CD14-positive monocyte (primary cell): ENCODE data around the gene CDC73. TPM values are rescaled to one million over a fixed set of nuclear protein-coding genes. Genes with fewer than 3 reads are reported as not detected.

ENCODE experiments used
- DNase-seq, 3 donors: peaks; one replicate each; pipeline ENCODE4 v3.0.0-alpha.2; 2011 to 2022
- H2AFZ ChIP-seq: 2 replicates; pipeline ENCODE4 v1.6.0; 2012; ENCODE audit warnings: mild to moderate bottlenecking, low read depth, low read length, inconsistent platforms; ENCODE audit not compliant: insufficient read depth, poor library complexity, severe bottlenecking
- H3K27ac ChIP-seq, 2 donors: 1 replicate in 1 of 2; 2 replicates in 1 of 2; pipeline ENCODE4 v1.5.1; 2012 to 2013; ENCODE audit warnings: low read length in 2 of 2, control low read depth in 1 of 2, inconsistent platforms in 1 of 2, low read depth in 1 of 2, mild to moderate bottlenecking in 1 of 2
- H3K27me3 ChIP-seq, 2 donors: one replicate each; pipeline versions ENCODE4 v1.6.0 to v1.6.1; 2011 to 2013; ENCODE audit warnings: low read length in 2 of 2; ENCODE audit not compliant: control insufficient read depth in 2 of 2, insufficient read depth in 2 of 2
- H3K36me3 ChIP-seq, 2 donors: replicated peaks in 1 of 2; 1 replicate in 1 of 2; 2 replicates in 1 of 2; pipeline versions ENCODE4 v1.5.1 to v1.6.1; 2012 to 2013; ENCODE audit warnings: low read length in 2 of 2, control low read depth in 1 of 2, inconsistent platforms in 1 of 2, mild to moderate bottlenecking in 1 of 2; ENCODE audit not compliant: insufficient read depth in 2 of 2, control insufficient read depth in 1 of 2
- H3K4me1 ChIP-seq, 2 donors: 1 replicate in 1 of 2; 2 replicates in 1 of 2; pipeline versions ENCODE4 v1.5.1 to v1.6.1; 2012 to 2013; ENCODE audit warnings: low read length in 2 of 2, control low read depth in 1 of 2, inconsistent platforms in 1 of 2, mild to moderate bottlenecking in 1 of 2, moderate library complexity in 1 of 2; ENCODE audit not compliant: insufficient read depth in 2 of 2, control insufficient read depth in 1 of 2
- H3K4me2 ChIP-seq: replicated peaks from 2 replicates; pipeline ENCODE3; 2012; ENCODE audit warnings: low read length, moderate library complexity, mild to moderate bottlenecking; ENCODE audit not compliant: poor library complexity, severe bottlenecking; ENCODE audit errors: extremely low read depth
- H3K4me3 ChIP-seq, 3 experiments: fragments of 200-600 bp in 1 of 3; sonication (generic) in 1 of 3; replicated peaks in 1 of 3; 1 replicate in 2 of 3; 2 replicates in 1 of 3; pipeline ENCODE4 v1.5.1; 2011 to 2013; ENCODE audit warnings: low read length in 3 of 3, mild to moderate bottlenecking in 3 of 3, control low read depth in 2 of 3, low read depth in 2 of 3, inconsistent platforms in 1 of 3, moderate library complexity in 1 of 3
- H3K79me2 ChIP-seq: 2 replicates; pipeline ENCODE4 v1.6.0; 2012; ENCODE audit warnings: mild to moderate bottlenecking, control low read depth, inconsistent platforms, low read length, moderate library complexity; ENCODE audit not compliant: insufficient read depth
- H3K9ac ChIP-seq: 2 replicates; pipeline ENCODE4 v1.6.0; 2017; ENCODE audit warnings: low read length, mild to moderate bottlenecking; ENCODE audit not compliant: insufficient read depth, poor library complexity, severe bottlenecking
- H3K9me3 ChIP-seq, 2 donors: replicated peaks in 1 of 2; 1 replicate in 1 of 2; 2 replicates in 1 of 2; pipeline versions ENCODE4 v1.5.1 to v1.6.1; 2012 to 2013; ENCODE audit warnings: low read length in 2 of 2, control low read depth in 1 of 2; ENCODE audit not compliant: control insufficient read depth in 1 of 2, insufficient read depth in 1 of 2
- H4K20me1 ChIP-seq: 2 replicates; pipeline ENCODE4 v1.6.0; 2012; ENCODE audit warnings: mild to moderate bottlenecking, low read length, control low read depth, moderate library complexity; ENCODE audit not compliant: insufficient read depth
- H3K27ac Mint-ChIP-seq, 7 donors: one replicate each; pipeline ENCODE4 v1.8.0; 2020; ENCODE audit warnings: mild to moderate bottlenecking in 7 of 7, mixed read lengths in 7 of 7, moderate library complexity in 6 of 7, inconsistent platforms in 2 of 7
- H3K27me3 Mint-ChIP-seq, 3 donors: one replicate each; pipeline ENCODE4 v1.8.0; 2021 to 2022; ENCODE audit warnings: low read depth in 3 of 3, mild to moderate bottlenecking in 3 of 3, mixed read lengths in 3 of 3, moderate library complexity in 3 of 3, inconsistent platforms in 1 of 3
- H3K36me3 Mint-ChIP-seq, 2 donors: one replicate each; pipeline ENCODE4 v1.8.0; 2020; ENCODE audit warnings: mixed read lengths in 2 of 2, inconsistent platforms in 1 of 2, mild to moderate bottlenecking in 1 of 2
- H3K4me1 Mint-ChIP-seq: one replicate; pipeline ENCODE4 v1.8.0; 2020; ENCODE audit warnings: mild to moderate bottlenecking, mixed read lengths
- H3K4me3 Mint-ChIP-seq, 2 donors: one replicate each; pipeline ENCODE4 v1.8.0; 2020; ENCODE audit warnings: mild to moderate bottlenecking in 2 of 2, mixed read lengths in 2 of 2, moderate library complexity in 1 of 2
- H3K9me3 Mint-ChIP-seq, 7 donors: one replicate each; pipeline ENCODE4 v1.8.0; 2020 to 2022; ENCODE audit warnings: mixed read lengths in 7 of 7, mild to moderate bottlenecking in 6 of 7, moderate library complexity in 6 of 7, inconsistent platforms in 2 of 7
- WGBS: methylation state at CpG from one replicate; pipeline ENCODE4 v1.1.5; 2013; ENCODE audit warnings: missing lambda C conversion rate; ENCODE audit not compliant: insufficient coverage; 5-methylcytosine and 5-hydroxymethylcytosine counted together
- intact Hi-C, 2 donors: fragments of 100-400 bp; cut with micrococcal nuclease; formaldehyde crosslinking; loops; one replicate each; pipeline versions ENCODE4 v1.15.0 to v1.15.1; 2023
- polyA plus RNA-seq, 3 donors: library from polyadenylated mRNA; depleted of rRNA in 1 of 3; unstranded in 2 of 3; stranded (reverse) in 1 of 3; fragments of 300-500 nt in 2 of 3; fragments of >200 nt in 1 of 3; fragmentation: Illumina TruSeq in 2 of 3; gene quantifications; 1 replicate in 2 of 3; 2 replicates in 1 of 3; pipeline ENCODE4 v1.2.3, GENCODE V29; 2012 to 2021
- TF ChIP-seq, protein P1 (sequence below): fragments of 200-600 bp; IDR thresholded peaks from one replicate; pipeline ENCODE4 v1.8.0; 2022; ENCODE audit warnings: antibody characterized with exemption, mild to moderate bottlenecking

Gene CDC73
- polyA plus RNA-seq, 3 donors, result 14.2 to 60.3 (median 57.2) TPM

GRCh38 chr1:193085263-193085662 is 36.6 kb upstream of the CDC73 start:
- TF ChIP-seq, protein P1, sequence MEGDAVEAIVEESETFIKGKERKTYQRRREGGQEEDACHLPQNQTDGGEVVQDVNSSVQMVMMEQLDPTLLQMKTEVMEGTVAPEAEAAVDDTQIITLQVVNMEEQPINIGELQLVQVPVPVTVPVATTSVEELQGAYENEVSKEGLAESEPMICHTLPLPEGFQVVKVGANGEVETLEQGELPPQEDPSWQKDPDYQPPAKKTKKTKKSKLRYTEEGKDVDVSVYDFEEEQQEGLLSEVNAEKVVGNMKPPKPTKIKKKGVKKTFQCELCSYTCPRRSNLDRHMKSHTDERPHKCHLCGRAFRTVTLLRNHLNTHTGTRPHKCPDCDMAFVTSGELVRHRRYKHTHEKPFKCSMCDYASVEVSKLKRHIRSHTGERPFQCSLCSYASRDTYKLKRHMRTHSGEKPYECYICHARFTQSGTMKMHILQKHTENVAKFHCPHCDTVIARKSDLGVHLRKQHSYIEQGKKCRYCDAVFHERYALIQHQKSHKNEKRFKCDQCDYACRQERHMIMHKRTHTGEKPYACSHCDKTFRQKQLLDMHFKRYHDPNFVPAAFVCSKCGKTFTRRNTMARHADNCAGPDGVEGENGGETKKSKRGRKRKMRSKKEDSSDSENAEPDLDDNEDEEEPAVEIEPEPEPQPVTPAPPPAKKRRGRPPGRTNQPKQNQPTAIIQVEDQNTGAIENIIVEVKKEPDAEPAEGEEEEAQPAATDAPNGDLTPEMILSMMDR, result no peak
- no peak overlapping the region for H3K27ac Mint-ChIP-seq
- Histone ChIP-seq H3K4me2 (no peak overlapping the region), H3K9me3 (no peaks in the 10 kb centered on the region), H2AFZ (no peak overlapping the region), H3K4me3 (no peak overlapping the region), H4K20me1 (no peaks in the 10 kb centered on the region), H3K79me2 (no peaks in the 10 kb centered on the region), H3K9ac (no peak overlapping the region), H3K27me3 (no peaks in the 10 kb centered on the region), H3K36me3 (peaks cover 73 to 91% of the 10 kb centered on the region in 2 donors), H3K4me1 (no peaks in the 10 kb centered on the region), H3K27ac (no peak overlapping the region)
- no peak for DNase-seq
- H3K4me1 Mint-ChIP-seq, result no peaks in the 10 kb centered on the region
- no peak overlapping the region for H3K4me3 Mint-ChIP-seq
- intact Hi-C loops, result no loop called here
- no CpG with 5 or more reads among the region's 1 CpG for WGBS
- peaks cover 50 to 61% of the 10 kb centered on the region in 2 donors for H3K36me3 Mint-ChIP-seq
- no peaks in the 10 kb centered on the region for H3K27me3 Mint-ChIP-seq
- H3K9me3 Mint-ChIP-seq, result no peaks in the 10 kb centered on the region

GRCh38 chr1:193086342-193086741 is 35.5 kb upstream of the CDC73 start:
- intact Hi-C loops, result no loop called here
- Mint-ChIP-seq H3K4me3 (no peak overlapping the region), H3K9me3 (no peaks in the 10 kb centered on the region), H3K27ac (no peak overlapping the region), H3K27me3 (no peaks in the 10 kb centered on the region), H3K4me1 (no peaks in the 10 kb centered on the region), H3K36me3 (peaks cover 54 to 61% of the 10 kb centered on the region in 2 donors)
- WGBS, result no CpG with 5 or more reads among the region's 3 CpGs
- H3K9me3 ChIP-seq, result no peaks in the 10 kb centered on the region
- no peak for DNase-seq
- no peaks in the 10 kb centered on the region for H4K20me1 ChIP-seq
- H3K27me3 ChIP-seq, result no peaks in the 10 kb centered on the region
- H3K36me3 ChIP-seq, result peaks cover 73 to 94% of the 10 kb centered on the region in 2 donors
- no peaks in the 10 kb centered on the region for H3K79me2 ChIP-seq
- H3K27ac ChIP-seq, result no peak overlapping the region
- H3K9ac ChIP-seq, result no peak overlapping the region
- no peak overlapping the region for H2AFZ ChIP-seq
- TF ChIP-seq, protein P1, result no peak
- H3K4me1 ChIP-seq, result no peaks in the 10 kb centered on the region
- no peak overlapping the region for H3K4me2 ChIP-seq
- no peak overlapping the region for H3K4me3 ChIP-seq
